IMR-90 (cell line): Measurements from ENCODE around the gene JADE2. TPM values are rescaled to one million over a fixed set of nuclear protein-coding genes. Genes with fewer than 3 reads are reported as not detected.

Experiments
- ATAC-seq: fragments of 200-7000 bp; cut with Tn5 transposase; 2 replicates; pipeline ENCODE4 v1.9.1; 2020; ENCODE audit warnings: low read depth, mild to moderate bottlenecking, moderate library complexity
- BruUV-seq: library from RNA; stranded (reverse); fragments of 400-500 nt; replicated peaks from 2 replicates; lab custom pipeline; 2021; lab: Mats Ljungman, UMichigan
- CTCF ChIA-PET: fragments of 300-600 bp; formaldehyde crosslinking; extraction: SDS; loops from one replicate; lab custom pipeline; 2021; ENCODE audit warnings: antibody characterized with exemption; lab: Yijun Ruan, JAX
- POLR2A ChIA-PET: fragments of 300-600 bp; sonication (Branson Sonifier 250); formaldehyde crosslinking; loops from one replicate; lab custom pipeline; 2022; ENCODE audit warnings: antibody characterized with exemption; ENCODE audit not compliant: unreplicated experiment; lab: Charles Lee
- DNase-seq: peaks from one replicate; pipeline ENCODE4 v3.0.0; 2013
- H2AFZ ChIP-seq: replicated peaks from 2 replicates; pipeline ENCODE3; 2013; ENCODE audit warnings: low read length, mild to moderate bottlenecking; ENCODE audit not compliant: poor library complexity
- H2AK5ac ChIP-seq: 2 replicates; pipeline ENCODE4 v1.6.1; 2013; ENCODE audit warnings: low read depth, low read length, inconsistent platforms
- H2AK9ac ChIP-seq: replicated peaks from 2 replicates; pipeline ENCODE3; 2013; ENCODE audit warnings: mild to moderate bottlenecking, low read depth, low read length, moderate library complexity; ENCODE audit not compliant: poor library complexity
- H2BK120ac ChIP-seq: 2 replicates; pipeline ENCODE4 v1.6.1; 2013; ENCODE audit warnings: low read depth, low read length, inconsistent platforms
- H2BK15ac ChIP-seq: 3 replicates; pipeline ENCODE4 v1.6.1; 2013; ENCODE audit warnings: low read depth, low read length, inconsistent platforms
- H2BK20ac ChIP-seq: 2 replicates; pipeline ENCODE4 v1.6.1; 2013; ENCODE audit warnings: low read depth, mild to moderate bottlenecking, inconsistent platforms, low read length, moderate library complexity
- H2BK5ac ChIP-seq: 2 replicates; pipeline ENCODE4 v1.6.1; 2013; ENCODE audit warnings: mild to moderate bottlenecking, low read depth, low read length, inconsistent platforms; ENCODE audit not compliant: poor library complexity, severe bottlenecking
- H3K14ac ChIP-seq: replicated peaks from 2 replicates; pipeline ENCODE4 v1.6.1; 2013; ENCODE audit warnings: low read depth, low read length, inconsistent platforms
- H3K18ac ChIP-seq: 2 replicates; pipeline ENCODE4 v1.6.1; 2013; ENCODE audit warnings: low read depth, low read length, control low read depth
- H3K23ac ChIP-seq: 2 replicates; pipeline ENCODE4 v1.6.1; 2013; ENCODE audit warnings: low read depth, low read length, inconsistent platforms
- H3K27ac ChIP-seq: 2 replicates; pipeline ENCODE4 v1.5.1; 2013; ENCODE audit warnings: mild to moderate bottlenecking, control low read depth, low read length; ENCODE audit not compliant: insufficient read depth
- H3K27me3 ChIP-seq: 2 replicates; pipeline ENCODE4 v1.6.1; 2013; ENCODE audit warnings: low read length; ENCODE audit not compliant: control insufficient read depth, insufficient read depth
- H3K36me3 ChIP-seq: 2 replicates; pipeline ENCODE4 v1.6.1; 2013; ENCODE audit warnings: low read length, mixed read lengths; ENCODE audit not compliant: control insufficient read depth, insufficient read depth
- H3K4ac ChIP-seq: 2 replicates; pipeline ENCODE4 v1.6.1; 2013; ENCODE audit warnings: low read depth, low read length, inconsistent platforms
- H3K4me1 ChIP-seq: 2 replicates; pipeline ENCODE4 v1.6.1; 2013; ENCODE audit warnings: low read length, mixed read lengths; ENCODE audit not compliant: control insufficient read depth, insufficient read depth
- H3K4me2 ChIP-seq: 2 replicates; pipeline ENCODE4 v1.6.1; 2013; ENCODE audit warnings: low read depth, mild to moderate bottlenecking, control low read depth, low read length, moderate library complexity
- H3K4me3 ChIP-seq: 2 replicates; pipeline ENCODE4 v1.5.1; 2013; ENCODE audit warnings: low read depth, mild to moderate bottlenecking, control low read depth, low read length, moderate library complexity; ENCODE audit not compliant: insufficient read depth
- H3K56ac ChIP-seq: 2 replicates; pipeline ENCODE4 v1.6.1; 2013; ENCODE audit warnings: low read length, inconsistent platforms; ENCODE audit not compliant: insufficient read depth; ENCODE audit errors: extremely low read depth
- H3K79me1 ChIP-seq, 2 experiments: 2 replicates each; pipeline ENCODE4 v1.6.1; 2013; ENCODE audit warnings: low read length in 2 of 2, inconsistent platforms in 1 of 2, low read depth in 1 of 2
- H3K9ac ChIP-seq: 2 replicates; pipeline ENCODE4 v1.6.1; 2013; ENCODE audit warnings: low read depth, low read length, control low read depth
- H3K9me1 ChIP-seq: 2 replicates; pipeline ENCODE4 v1.6.1; 2013; ENCODE audit warnings: low read length, inconsistent platforms; ENCODE audit not compliant: insufficient read depth
- H3K9me3 ChIP-seq: 2 replicates; pipeline ENCODE4 v1.6.1; 2013; ENCODE audit warnings: low read length; ENCODE audit not compliant: control insufficient read depth, insufficient read depth
- H4K20me1 ChIP-seq: 2 replicates; pipeline ENCODE4 v1.6.1; 2013; ENCODE audit warnings: low read length, inconsistent platforms; ENCODE audit not compliant: insufficient read depth
- H4K5ac ChIP-seq: 2 replicates; pipeline ENCODE4 v1.6.1; 2013; ENCODE audit warnings: mild to moderate bottlenecking, low read depth, low read length, control low read depth
- H4K8ac ChIP-seq, 2 experiments: 2 replicates each; pipeline ENCODE4 v1.6.1; 2013; ENCODE audit warnings: low read depth in 2 of 2, low read length in 2 of 2, control low read depth in 1 of 2, inconsistent platforms in 1 of 2
- H4K91ac ChIP-seq: 2 replicates; pipeline ENCODE4 v1.6.1; 2013; ENCODE audit warnings: low read depth, low read length, inconsistent platforms; ENCODE audit not compliant: insufficient read depth
- BHLHE40 ChIP-seq: fragments of 150-350 bp; IDR thresholded peaks from 2 replicates; pipeline ENCODE4 v1.6.1; 2016; ENCODE audit warnings: mild to moderate bottlenecking, low read depth, low read length
- CEBPB ChIP-seq: IDR thresholded peaks from 2 replicates; pipeline ENCODE4 v1.6.1; 2012; ENCODE audit warnings: low read depth, low read length, improper control_type of control experiment
- CHD1 ChIP-seq: IDR thresholded peaks from 2 replicates; pipeline ENCODE4 v1.6.1; 2012; ENCODE audit warnings: low read depth, low read length, improper control_type of control experiment
- CTCF ChIP-seq: conservative IDR thresholded peaks from 2 replicates; pipeline ENCODE4 v1.5.1; 2012; ENCODE audit warnings: mild to moderate bottlenecking, low read depth, low read length, improper control_type of control experiment
- ELK1 ChIP-seq: fragments of 150-350 bp; IDR thresholded peaks from 2 replicates; pipeline ENCODE4 v1.6.1; 2016; ENCODE audit warnings: low read depth, mild to moderate bottlenecking, low read length, moderate library complexity, borderline replicate concordance
- FOS ChIP-seq: fragments of 150-350 bp; IDR thresholded peaks from 2 replicates; pipeline ENCODE4 v1.6.1; 2016; ENCODE audit warnings: low read depth, low read length
- MAFK ChIP-seq: IDR thresholded peaks from 2 replicates; pipeline ENCODE4 v1.6.1; 2012; ENCODE audit warnings: low read depth, low read length, improper control_type of control experiment
- MAZ ChIP-seq: IDR thresholded peaks from 2 replicates; pipeline ENCODE4 v1.6.1; 2012; ENCODE audit warnings: low read depth, mild to moderate bottlenecking, low read length, improper control_type of control experiment, moderate library complexity, borderline replicate concordance
- MXI1 ChIP-seq: IDR thresholded peaks from 2 replicates; pipeline ENCODE4 v1.6.1; 2012; ENCODE audit warnings: low read depth, mild to moderate bottlenecking, low read length, moderate library complexity, borderline replicate concordance
- NFE2L2 ChIP-seq: fragments of 150-350 bp; IDR thresholded peaks from 2 replicates; pipeline ENCODE4 v1.6.1; 2016; ENCODE audit warnings: low read depth, mild to moderate bottlenecking, low read length
- POLR2A ChIP-seq: IDR thresholded peaks from 2 replicates; pipeline ENCODE4 v1.6.1; 2012; ENCODE audit warnings: mild to moderate bottlenecking, low read depth, low read length
- RFX5 ChIP-seq: IDR thresholded peaks from 2 replicates; pipeline ENCODE4 v1.8.0; 2012; ENCODE audit warnings: low read depth, mild to moderate bottlenecking, low read length, moderate library complexity
- USF2 ChIP-seq: fragments of 150-350 bp; IDR thresholded peaks from 2 replicates; pipeline ENCODE4 v1.6.1; 2017; ENCODE audit warnings: mild to moderate bottlenecking, antibody characterized with exemption, low read length, low read depth
- WGBS, 2 experiments: methylation state at CpG; one replicate each; pipeline versions ENCODE4 v1.1.5 to v1.1.7; 2013; ENCODE audit warnings: missing lambda C conversion rate in 2 of 2; ENCODE audit not compliant: insufficient read length in 1 of 2; ENCODE audit errors: extremely low coverage in 2 of 2; 5-methylcytosine and 5-hydroxymethylcytosine counted together
- dilution Hi-C: fragments of 300-500 bp; cut with HindIII; formaldehyde crosslinking; loops from one replicate; pipeline ENCODE4 v1.14.3; 2018; ENCODE audit warnings: low sequenced_read_pairs; ENCODE audit not compliant: unreplicated experiment
- in situ Hi-C: fragments of 300-500 bp; cut with MboI; formaldehyde crosslinking; loops from 3 replicates; pipeline ENCODE4 v1.14.3; 2019; ENCODE audit warnings: low sequenced_read_pairs, inconsistent platforms, mixed read lengths
- intact Hi-C: fragments of 100-400 bp; cut with micrococcal nuclease; formaldehyde crosslinking; loops from 2 replicates; pipeline ENCODE4 v1.10.0; 2022
- polyA plus RNA-seq, 3 experiments: library from polyadenylated mRNA; depleted of rRNA; stranded (reverse); fragments of >200 nt; gene quantifications; 2 replicates each; pipeline ENCODE4 v1.2.3, GENCODE V29; 2012; ENCODE audit warnings: low replicate concordance in 1 of 3
- total RNA-seq: library from RNA; depleted of rRNA; stranded (reverse); fragments of >200 nt; gene quantifications from 2 replicates; pipeline ENCODE4 v1.2.3, GENCODE V29; 2012

Gene JADE2
- total and polyA plus RNA-seq, 2 of the 4 experiments (the other 2 are of a cell fraction), result 13.3 to 14.9 TPM

GRCh38 chr5:134527156-134527960, 1.9 kb downstream of the JADE2 start:
- H3K27me3 ChIP-seq, result no peaks in the 10 kb centered on the region
- peak overlapping the region; percentile 58; the same call in 1 of the 2 replicates for H2BK20ac ChIP-seq
- H3K4ac ChIP-seq, result peak overlapping the region; percentile 98
- H3K56ac ChIP-seq, result peak overlapping the region; percentile 74
- peak overlapping the region; percentile 55; the same call in 2 of the 3 replicates for H2BK15ac ChIP-seq
- peaks cover 28% of the 10 kb centered on the region for H3K9me1 ChIP-seq
- H3K23ac ChIP-seq, result peak overlapping the region; percentile 94
- ATAC-seq (peak; percentile 73), DNase-seq (peak; percentile 90)
- H2BK120ac ChIP-seq, result peak overlapping the region; percentile 78
- H3K9me3 ChIP-seq, result no peaks in the 10 kb centered on the region
- peak overlapping the region; percentile 92 for H2BK5ac ChIP-seq
- H3K79me1 ChIP-seq, result peaks cover 31 to 51% of the 10 kb centered on the region in 2 experiments
- in situ Hi-C loops (loop anchor here (10.0 kb wide), 1 partner anchor 113 kb away; the partner anchor contains the start of gene CDKN2AIPNL), dilution Hi-C loops (no loop called here), intact Hi-C loops (loop anchor here (1.0 kb wide), 3 partner anchors 25 to 156 kb away; partner anchors contain the start of gene UBE2B)
- H3K14ac ChIP-seq, result peak overlapping the region; percentile 99
- no peaks in the 10 kb centered on the region for H3K36me3 ChIP-seq
- H3K18ac ChIP-seq, result peak overlapping the region; percentile 74
- peaks cover 31% of the 10 kb centered on the region for H3K4me1 ChIP-seq
- H4K91ac ChIP-seq, result peak overlapping the region; percentile 88
- H4K8ac ChIP-seq, result peak overlapping the region; percentile 46 to 79; a peak in 2 of 4 replicates
- ChIA-PET POLR2A (interaction anchor here (0.5 kb wide), 1 partner anchor 48 kb away, joined by 3 read pairs; no protein-coding TSS in a partner anchor), CTCF (interaction anchor here (0.6 to 1.5 kb wide), 8 partner anchors 19 to 225 kb away, joined by 3 to 5 read pairs (median 4); partner anchors contain the start of gene CDKN2AIPNL)
- peak overlapping the region; percentile 75; the same call in 1 of the 2 replicates for H4K5ac ChIP-seq
- peak overlapping the region; percentile 62 for H3K4me3 ChIP-seq
- H3K9ac ChIP-seq, result peak overlapping the region; percentile 89
- WGBS, 2 experiments, result 0% methylated on average over 13 of the region's 57 CpGs; no CpG with 5 or more reads in 1 of the 2 experiments
- H2AFZ ChIP-seq, result peak overlapping the region; percentile 94
- BruUV-seq, result no TSS peak
- peak overlapping the region; percentile 94; the same call in 1 of the 2 replicates for H2AK5ac ChIP-seq
- H3K4me2 ChIP-seq, result peak overlapping the region; percentile 91
- H3K27ac ChIP-seq, result peak overlapping the region; percentile 93
- H4K20me1 ChIP-seq, result peaks cover 33% of the 10 kb centered on the region
- H2AK9ac ChIP-seq, result peak overlapping the region; percentile 90
- peak; percentile 86 for TF ChIP-seq CTCF
- TF ChIP-seq CHD1, result no peak; the same call in 1 of the 2 replicates
- TF ChIP-seq RFX5, result no peak
- TF ChIP-seq MAFK, result no peak
- no peak for TF ChIP-seq MXI1
- TF ChIP-seq CEBPB, result no peak
- peak; percentile 23; the same call in 1 of the 2 replicates for TF ChIP-seq POLR2A
- no peak for TF ChIP-seq ELK1
- no peak for TF ChIP-seq NFE2L2
- no peak for TF ChIP-seq USF2
- no peak for TF ChIP-seq BHLHE40
- TF ChIP-seq MAZ, result peak; percentile 71
- TF ChIP-seq FOS, result no peak
